ENCODE measurements around the gene SLC22A17.

DNA sequence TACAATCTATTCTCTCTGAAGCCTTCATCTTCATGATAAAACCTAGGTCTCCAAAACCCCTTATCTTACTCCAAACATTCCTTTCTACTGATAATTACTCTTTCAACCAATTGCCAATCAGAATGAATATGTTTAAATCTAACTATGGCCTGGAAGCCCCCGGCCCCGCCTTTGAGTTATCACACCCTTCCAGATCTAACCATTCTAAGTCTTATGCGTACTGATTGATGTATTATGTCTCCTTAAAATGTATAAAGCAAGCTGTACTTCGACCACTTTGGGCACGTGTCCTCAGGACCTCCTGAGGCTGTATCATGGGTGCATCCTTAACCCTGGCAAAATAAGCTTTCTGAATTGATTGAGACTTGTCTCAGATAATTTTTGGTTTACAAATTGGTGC lies 17.1 kb downstream of the SLC22A17 start:
- TF ChIP-seq, protein P1, sequence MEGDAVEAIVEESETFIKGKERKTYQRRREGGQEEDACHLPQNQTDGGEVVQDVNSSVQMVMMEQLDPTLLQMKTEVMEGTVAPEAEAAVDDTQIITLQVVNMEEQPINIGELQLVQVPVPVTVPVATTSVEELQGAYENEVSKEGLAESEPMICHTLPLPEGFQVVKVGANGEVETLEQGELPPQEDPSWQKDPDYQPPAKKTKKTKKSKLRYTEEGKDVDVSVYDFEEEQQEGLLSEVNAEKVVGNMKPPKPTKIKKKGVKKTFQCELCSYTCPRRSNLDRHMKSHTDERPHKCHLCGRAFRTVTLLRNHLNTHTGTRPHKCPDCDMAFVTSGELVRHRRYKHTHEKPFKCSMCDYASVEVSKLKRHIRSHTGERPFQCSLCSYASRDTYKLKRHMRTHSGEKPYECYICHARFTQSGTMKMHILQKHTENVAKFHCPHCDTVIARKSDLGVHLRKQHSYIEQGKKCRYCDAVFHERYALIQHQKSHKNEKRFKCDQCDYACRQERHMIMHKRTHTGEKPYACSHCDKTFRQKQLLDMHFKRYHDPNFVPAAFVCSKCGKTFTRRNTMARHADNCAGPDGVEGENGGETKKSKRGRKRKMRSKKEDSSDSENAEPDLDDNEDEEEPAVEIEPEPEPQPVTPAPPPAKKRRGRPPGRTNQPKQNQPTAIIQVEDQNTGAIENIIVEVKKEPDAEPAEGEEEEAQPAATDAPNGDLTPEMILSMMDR (optimal IDR thresholded peaks at IDR 0.05 in 1 of 3, IDR thresholded peaks at IDR 0.05 in 1 of 3, conservative IDR thresholded peaks at IDR 0.05 in 1 of 3; ENCODE audit: extremely low read depth in 1 of 3, insufficient read depth in 2 of 3, low read length in 3 of 3), result no peak
- no peak for TF ChIP-seq EZH2 (IDR thresholded peaks at IDR 0.05; ENCODE audit: low read length)
